HS-27A (cell line): ENCODE data around the gene ETNK1.
"Not testable (repeated sequence)": the region's sequence is repeated elsewhere in the genome, so short reads cannot be mapped to it uniquely, and the experiment has no call there.

Experiments used
- DNase-seq: peaks from one replicate; pipeline ENCODE4 v3.0.0-alpha.2; 2012; ENCODE audit warnings: low read depth, missing footprints

Gene ETNK1

DNA sequence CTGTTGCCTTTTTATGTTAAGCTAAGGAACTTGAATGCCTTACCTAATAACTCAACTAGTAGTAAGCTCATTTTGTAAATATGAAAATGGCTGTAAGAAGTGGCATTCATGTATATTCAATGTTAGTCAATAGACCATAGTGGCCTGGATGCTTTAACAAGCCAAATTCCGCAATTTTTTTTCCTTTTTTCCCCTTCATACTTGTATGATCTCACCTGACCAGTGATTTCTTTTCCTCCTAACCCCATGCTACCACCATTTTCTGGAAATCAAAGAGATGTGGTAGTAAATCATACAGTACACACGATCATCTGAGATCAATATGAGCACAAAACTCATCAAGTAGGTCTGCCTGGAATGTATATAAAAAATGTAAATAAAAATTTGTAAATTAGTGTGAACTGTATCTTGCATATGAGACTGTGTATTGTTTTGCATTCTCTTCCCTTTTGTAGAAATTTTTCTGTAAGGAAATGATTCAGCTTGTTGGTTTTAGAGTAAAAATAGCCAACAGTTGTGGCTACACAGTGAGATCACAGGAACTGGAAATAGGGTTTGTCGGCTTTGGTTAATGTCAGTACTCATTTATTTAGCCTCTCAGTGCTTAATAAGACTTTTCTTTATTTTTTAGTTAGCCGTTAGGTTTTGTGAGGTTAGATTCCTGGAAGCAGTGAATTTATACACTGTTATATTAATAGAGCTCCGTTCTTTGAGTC lies 62.5 kb downstream of the ETNK1 start:
- peak; percentile 20 for DNase-seq

DNA sequence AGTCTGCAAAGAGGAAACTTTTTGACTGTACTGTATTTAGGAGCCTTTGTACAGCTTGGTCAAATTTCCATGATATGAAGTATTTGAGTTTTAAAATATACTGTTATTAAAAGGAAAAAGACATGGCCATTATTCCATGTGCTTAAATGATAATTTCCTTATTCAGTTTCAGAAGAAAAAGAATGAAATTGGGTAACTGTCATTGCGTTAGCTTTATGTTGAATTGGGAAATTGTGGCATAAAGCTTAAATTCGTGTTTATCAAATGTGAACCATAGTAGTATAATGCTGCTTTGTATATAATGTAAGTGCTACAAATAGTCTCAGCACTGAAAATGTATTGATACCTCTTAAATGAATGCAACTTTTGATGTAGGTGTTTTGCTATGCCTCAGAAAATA lies 64.9 kb downstream of the ETNK1 start:
- DNase-seq: no peak

DNA sequence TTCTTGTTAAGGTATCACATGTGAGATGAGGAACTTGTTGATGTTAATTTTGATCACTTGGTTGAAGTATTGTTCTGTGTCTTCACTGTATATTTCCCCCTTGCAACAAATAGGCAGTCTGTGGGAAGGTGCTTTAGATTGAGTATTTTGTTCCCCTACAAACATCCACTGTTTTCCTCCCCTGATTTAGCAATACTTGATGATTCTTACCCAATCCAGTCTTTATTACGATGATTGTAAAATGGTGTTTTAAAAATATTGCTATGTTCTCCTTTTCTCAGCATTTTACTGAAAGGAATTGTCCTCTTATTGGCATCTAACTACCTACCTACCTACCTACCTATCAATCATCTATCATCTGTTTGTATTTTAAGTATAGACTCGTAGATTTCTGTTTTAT lies 66.3 kb downstream of the ETNK1 start:
- no peak for DNase-seq

DNA sequence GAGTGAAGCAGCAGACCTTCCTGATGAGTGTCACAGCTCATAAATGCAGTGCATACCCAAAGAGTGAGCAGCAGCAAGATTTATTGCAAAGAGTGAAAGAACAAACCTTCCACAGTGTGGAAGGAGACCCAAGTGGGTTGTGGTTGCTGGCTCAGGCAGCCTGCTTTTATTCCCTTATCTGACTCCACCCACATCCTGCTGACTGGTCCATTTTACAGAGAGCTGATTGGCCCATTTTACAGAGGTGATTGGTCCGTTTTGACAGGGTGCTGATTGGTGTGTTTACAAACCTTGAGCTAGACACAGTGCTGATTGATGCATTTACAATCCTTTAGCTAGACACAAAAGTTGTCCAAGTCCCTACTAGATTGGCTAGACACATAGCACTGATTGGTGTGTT lies 67.5 kb downstream of the ETNK1 start:
- not testable (repeated sequence) for DNase-seq

DNA sequence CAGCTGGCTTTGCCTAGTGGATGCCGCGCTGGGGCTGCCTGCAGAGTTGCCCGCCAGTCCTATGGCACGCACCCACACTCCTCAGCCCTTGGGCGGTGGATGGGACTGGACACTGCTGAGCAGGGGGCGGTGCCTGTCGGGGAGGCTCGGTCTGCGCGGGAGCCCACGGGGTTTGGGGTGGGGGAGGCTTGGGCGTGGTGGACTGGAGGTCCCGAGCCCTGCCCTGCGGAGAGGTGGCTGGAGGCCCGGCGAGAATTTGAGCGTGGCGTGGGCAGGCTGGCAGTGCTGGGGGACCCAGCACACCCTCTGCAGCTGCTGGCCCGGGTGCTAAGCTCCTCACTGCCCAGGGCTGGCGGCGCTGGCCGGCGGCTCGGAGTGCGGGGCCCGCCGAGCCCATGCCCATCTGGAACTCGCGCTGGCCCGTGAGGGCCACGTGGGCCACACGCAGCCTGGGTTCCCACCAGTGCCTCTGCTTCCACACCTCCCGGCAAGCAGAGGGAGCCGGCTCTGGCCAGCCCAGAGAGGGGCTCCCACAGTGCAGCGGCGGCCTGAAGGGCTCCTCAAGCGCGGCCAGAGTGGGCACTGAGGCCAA lies 68.1 kb downstream of the ETNK1 start:
- DNase-seq: no peak

DNA sequence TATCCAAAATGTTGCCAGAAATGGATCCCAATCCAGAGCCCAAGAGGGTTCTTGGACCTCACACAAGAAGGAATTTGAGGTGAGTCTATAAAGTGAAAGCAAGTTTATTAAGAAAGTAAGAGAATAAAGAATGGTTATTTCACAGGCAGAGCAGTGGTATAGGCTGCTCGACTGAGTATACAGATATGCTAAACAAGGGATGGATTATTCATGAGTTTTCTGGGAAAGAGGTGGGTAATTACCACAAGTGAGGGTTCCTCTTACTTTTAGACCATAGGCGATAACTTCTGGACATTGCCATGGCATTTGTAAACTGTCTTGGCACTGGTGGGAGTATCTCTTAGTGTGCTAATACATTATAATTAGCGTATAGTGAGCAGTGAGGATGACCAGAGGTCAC lies 73.6 kb downstream of the ETNK1 start:
- no peak for DNase-seq

DNA sequence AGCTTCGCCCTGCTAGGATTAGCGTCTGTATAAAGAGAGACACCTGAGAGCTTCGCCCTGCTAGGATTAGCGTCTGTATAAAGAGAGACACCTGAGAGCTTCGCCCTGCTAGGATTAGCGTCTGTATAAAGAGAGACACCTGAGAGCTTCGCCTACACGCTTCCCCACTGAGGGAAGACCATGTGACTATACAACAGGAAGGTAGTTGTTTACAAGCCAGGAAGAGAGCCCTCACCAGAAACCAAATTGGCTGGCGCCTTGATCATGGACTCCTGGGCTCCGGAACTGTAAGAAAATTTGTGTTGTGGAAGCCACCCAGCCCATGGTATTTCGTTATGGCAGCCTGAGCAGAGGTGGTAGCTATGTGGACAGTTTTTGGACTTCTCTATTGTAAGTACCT lies 74.7 kb downstream of the ETNK1 start:
- DNase-seq: not testable (repeated sequence)

DNA sequence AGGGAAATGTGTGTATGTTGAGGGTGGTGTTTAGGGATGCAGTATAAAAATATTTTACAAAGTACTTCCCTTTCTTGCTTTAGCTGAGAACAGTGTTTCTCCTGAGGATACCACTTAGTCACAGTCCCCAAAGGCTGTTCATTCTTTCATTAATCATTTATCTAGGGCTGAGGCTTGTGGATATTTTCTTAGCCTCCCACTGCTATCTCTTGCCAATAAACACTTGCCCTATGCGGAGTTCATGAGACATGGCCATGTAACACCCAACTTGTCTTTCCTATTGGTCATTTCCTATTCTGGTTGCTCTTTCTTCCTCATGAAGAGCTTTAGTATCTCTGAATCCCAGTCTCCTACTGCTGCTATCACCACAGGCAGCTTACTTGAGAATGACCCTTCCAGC lies 75.1 kb downstream of the ETNK1 start:
- no peak for DNase-seq

DNA sequence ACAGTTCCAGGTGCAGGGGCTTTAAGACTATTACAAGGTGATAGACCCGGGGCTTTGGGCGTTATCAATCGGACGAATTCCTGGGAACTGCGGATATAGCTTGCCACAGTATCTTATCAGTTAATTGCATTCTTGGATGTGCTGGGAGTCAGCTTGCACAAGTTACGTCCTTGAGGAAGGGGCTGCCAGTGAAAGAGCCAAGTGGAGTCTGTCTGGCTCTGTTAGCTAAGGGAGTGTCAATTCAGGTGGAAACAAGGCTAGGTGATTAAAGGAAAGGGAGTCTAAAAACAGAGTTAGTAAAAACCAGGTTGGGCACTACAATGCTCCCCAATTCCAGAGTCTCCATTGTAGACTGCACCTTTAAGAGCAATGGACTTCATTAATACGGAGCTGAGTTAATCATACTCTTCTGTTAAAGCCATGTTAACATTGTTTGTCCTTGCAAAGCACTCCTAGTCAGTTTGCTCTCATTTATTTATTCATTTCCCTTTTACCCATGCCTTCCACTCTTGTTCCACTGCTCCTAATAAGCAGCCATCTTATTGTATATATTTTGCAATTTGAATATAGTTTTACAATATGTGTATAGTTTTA lies 76.3 kb downstream of the ETNK1 start:
- not testable (repeated sequence) for DNase-seq

DNA sequence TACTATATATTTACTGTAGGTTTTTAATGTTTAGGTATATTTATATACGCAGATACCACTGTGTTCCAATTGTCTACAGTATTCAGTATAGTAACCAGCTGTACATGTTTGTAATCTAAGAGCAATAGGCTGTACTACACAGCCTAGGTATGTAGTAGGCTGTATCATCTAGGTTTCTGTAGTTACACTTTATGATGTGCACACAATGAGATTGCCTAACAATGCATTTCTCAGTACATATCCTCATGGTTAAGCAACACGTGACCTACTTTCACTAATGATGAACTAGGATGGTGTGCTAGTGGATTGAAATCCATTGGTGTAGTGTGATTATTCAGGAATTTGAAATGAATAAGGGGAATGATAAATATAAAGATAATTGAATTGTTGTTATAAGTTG lies 77.7 kb downstream of the ETNK1 start:
- no peak for DNase-seq

DNA sequence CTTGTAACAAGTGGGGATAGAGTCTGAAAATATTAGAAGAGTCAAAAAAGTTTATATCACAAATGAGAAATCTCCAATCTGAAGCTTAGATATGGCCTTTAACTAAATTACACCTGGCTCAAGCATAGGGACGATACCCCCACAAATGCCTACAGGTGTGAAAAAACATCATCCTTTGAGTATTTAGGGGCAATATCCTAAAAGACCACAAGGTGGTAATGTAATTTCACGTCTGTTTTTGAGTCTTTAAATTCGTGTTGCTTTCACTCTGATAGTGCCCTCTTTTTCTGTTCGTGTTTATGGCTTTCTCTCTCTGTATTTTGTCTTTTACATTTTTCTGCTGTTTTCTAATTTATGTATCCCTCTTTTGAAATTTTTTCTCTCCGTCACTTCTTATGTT lies 84.3 kb downstream of the ETNK1 start:
- peak; percentile 17 for DNase-seq

DNA sequence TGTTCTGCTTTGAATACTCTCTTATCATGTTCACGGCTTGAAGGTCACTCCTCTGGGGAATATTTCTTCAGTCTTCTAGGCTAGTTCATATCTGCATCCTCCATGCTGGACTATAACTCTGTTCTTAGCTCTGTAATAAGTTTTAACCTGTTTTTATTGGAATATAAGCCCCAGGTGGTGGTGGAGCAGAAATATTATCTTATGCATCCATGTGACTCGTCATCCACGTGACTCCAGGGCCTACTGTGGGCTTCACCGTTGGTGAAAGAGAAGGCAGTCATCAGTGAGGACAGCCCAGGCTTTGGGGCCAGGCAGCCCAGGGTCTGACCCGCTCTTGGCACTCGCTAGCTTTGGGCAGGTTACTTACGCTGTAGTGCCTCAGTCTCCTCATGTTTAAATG lies 87.1 kb downstream of the ETNK1 start:
- DNase-seq: no peak

DNA sequence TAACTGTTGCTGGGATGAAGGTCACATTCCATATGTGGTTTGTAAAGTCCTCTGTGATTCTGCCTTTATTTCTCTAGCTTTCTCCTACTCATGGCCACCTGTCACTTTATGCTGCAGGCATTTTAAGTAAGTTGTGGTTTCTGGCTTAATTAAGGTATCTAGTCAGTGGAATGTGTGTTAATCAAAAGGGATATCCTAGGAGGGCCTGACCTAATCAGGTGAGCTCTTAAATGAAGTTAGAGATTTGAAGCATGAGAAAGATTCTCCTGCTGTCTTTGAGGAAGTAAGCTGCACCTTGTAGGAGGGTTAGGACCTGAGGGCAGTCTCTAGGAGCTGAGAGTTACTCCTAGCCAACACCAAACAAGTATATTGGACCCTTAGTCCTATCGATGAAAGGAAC lies 90.3 kb downstream of the ETNK1 start:
- no peak for DNase-seq

DNA sequence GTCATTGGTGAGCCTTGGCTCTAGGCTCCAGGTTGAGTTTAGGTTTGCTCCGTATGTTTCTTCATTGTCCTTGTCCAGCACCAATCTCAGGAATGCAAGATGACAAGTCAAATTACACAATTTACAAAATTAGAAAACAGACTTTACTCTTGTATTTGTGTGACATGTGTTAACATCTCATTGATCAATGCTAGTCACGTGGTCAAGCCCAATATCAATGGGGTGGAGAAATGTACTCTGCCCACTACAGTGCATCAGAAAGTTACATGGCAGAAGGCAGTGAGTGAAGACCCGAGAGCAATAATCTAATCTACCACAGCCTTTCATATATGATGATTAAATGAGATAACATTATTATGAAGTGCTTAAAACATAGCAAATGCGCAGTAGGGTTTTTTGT lies 94.8 kb downstream of the ETNK1 start:
- DNase-seq: no peak

DNA sequence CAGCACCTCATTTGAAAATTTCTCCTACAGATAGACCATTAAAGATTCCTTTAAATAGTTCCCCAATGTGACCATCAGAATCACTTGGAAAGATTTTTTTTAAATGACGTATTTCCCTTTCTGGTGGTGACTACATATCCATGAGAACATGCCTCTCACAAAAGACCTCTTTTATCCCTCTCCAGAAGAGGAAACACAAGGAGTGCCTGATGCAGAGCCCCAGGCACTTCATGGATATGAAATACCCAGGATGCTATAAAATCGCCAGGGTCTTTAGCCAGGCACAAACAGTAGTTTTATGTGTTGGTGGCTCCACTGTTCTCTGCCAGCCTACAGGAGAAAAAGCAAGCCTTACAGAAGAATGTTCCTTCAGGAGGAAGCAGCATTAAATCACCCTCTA lies 97.1 kb downstream of the ETNK1 start:
- no peak for DNase-seq

DNA sequence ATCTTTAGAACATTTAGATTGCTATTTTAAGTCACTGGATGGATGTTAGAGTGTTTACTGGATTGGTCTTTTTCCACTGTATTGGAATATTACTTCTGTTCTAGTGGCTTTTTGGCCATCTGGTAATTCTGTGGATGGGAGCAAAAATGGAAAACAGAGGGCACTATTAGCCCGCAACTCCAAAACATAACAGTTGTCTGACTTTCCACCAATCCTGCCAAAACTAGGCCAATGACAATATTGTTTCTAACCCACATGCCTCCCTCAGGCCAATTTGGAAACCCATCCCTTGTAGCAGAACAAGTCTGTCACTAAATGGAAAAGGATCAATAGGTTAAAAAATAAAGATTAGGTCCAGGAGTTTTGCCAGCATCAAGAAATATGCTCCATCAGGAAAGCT lies 97.8 kb downstream of the ETNK1 start:
- DNase-seq: no peak

DNA sequence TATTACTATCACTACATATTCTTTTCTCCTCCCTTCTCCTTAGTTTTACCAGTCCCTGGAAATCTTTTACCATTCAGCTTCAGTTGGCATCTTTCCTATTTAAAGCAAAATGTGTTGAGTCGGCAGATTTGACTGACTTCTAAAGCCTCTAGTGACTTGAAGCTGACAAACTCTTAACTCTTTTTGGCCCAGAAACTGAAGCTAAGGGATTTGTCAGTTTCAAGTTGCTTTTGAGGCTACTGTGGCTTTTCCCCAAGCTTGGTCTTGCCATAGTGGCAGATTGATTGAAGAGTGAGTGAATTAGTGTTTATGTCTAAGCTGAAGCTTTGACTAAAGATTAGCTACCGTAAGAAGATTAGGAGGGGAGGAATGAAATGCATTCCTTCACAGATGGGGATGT lies 104.0 kb downstream of the ETNK1 start:
- DNase-seq: no peak

DNA sequence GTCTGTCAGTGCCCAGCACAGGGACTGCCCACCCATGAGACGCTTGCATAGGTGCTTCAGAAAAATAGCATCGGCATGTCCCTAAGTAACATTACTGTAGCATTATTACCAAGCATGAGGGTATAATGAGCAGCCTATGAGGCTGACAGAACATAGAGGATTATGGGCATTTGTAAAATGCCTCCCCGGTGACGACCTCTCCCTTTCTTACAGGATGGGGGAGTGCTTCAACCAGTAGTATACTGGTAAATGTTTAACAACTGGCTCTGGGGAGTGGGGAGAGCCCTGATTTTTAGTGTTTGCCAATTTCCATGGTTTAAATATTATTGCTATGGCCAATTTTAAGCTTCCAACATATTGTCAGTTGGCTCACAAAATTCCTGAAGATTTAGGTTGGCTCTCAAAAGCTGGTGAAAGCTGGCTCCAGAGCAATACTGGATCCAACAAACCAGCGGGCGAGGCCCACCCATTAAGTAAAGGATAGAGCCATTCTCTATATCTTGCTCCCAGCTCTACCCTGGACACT lies 104.5 kb downstream of the ETNK1 start:
- DNase-seq: no peak

DNA sequence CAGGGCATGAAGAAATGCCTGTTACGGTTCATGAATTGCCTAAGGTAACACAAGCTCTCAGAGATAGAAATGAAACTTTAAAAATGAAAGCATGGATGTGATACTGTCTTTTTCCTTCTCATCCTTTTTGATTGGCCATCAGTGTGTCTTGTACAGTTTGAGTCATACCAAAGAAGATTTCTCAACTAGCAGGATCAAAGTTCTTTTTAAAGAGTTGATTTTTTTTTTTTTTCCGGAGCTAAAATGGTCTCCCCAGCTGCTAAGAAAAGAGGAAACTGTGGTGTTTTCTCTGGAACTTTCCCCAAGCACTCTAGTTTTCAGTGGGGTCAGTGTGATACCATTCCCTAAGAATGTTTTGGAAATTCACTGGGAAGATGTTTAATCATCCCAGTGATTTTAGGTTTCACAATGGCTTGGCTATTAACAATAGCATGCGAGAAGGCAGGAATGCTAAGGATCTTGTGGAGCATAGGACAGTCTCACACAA lies 105.0 kb downstream of the ETNK1 start:
- peak; percentile 33 for DNase-seq

DNA sequence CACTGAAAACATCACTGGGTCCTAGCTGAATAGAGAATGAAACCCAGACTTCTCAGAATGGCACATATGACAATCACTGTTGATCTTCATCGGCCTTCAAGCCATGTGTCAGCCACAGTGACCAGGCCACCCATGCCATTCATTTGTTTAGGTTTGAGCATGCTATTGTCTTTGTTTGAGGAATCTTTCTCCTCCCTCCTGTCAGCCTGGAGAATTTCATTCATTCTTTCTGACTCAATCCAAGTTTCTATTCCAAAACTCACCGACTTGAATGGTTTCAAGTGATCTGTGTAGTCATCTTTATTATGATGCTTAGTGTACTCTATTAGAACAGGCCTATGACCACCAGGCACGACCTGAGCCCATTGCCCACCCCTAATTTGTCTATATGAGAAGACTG lies 106.3 kb downstream of the ETNK1 start:
- no peak for DNase-seq

DNA sequence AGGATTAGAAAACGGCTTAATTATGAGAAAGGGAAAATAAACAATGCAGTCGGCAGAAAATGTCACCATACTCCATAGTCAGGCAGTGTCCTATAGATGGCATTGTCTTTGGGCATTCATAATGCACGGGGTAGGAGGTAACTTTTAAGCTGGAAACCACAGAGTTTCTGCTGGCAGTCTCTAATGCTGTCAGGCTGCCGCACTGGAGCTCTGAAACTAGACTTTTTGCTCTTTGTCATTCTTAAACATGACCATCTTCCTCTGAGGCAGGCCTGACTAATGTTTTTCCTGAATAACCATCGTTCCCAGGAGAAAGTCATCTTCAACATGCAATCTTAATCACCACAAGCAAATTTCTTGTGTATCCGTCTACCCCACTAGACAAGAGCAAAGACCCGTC lies 108.8 kb downstream of the ETNK1 start:
- DNase-seq: no peak

DNA sequence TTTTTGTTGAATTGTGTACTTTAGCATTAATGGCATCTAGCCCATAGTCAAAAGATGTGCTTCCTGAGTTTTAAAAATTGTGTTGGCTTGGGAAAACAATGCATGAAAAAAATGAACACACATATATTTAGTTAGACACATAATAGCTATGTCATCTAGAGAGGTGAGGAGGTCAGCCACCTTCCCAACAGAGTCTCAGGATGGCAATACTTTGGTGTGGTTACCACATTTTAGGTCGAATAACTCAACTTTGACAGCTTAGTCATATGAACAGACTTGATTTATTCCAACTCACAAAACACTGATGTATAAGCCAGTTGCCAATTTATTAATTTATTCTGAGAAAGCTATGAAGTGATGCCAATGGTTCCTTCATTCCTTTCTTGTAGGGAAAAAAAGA lies 114.0 kb downstream of the ETNK1 start:
- peak; percentile 77 for DNase-seq
